HG03196 (cell line): ENCODE measurements around the gene LRRC2.
"Not testable (repeated sequence)": the region's sequence is repeated elsewhere in the genome, so short reads cannot be mapped to it uniquely, and the experiment has no call there.

ENCODE experiments used
- ATAC-seq: cut with Tn5 transposase; IDR thresholded peaks from one replicate; pipeline ENCODE4 v1.9.1; 2021; ENCODE audit not compliant: unreplicated experiment

LRRC2 gene

DNA sequence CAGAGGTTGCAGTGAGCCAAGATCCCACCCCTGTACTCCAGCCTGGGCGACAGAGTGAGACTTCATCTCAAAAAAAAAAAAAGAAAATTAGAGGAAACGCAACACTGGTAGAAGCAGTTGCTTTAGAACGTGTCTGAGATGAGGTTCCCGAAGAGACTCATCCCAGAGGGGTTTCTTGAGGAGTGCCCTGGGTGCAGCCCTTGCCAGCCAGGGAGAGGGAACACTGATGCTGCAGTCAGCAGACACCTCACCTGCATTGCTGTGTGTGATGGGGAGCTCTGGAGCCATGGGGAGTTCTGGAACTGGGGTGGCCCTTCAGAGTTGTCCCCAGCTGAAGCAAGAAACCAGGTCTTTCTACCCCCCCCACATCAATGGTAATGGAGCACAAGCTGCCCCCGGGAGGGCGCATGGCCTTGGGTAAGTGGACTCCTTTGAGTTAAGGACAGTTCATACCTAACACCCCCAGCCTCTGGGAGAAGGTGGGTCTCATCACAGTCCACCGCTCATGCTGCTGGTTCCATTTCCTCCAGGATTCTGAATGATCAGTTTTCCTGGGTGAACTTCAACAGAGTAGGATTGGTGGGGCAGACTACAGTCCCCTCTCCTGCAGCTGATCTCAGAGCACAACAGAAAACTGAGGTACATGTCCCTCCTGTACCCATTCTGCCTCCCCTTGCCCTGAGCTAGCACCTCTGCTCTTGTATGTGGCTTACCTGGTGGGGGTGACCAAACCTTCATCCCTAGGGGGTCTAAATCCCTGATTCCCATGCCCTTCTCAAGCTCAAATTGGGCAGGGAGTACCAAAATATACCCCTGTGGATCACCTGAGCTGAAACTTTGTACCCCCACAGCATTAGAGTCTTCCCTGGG lies 18.7 kb upstream of the LRRC2 start:
- ATAC-seq = no peak

DNA sequence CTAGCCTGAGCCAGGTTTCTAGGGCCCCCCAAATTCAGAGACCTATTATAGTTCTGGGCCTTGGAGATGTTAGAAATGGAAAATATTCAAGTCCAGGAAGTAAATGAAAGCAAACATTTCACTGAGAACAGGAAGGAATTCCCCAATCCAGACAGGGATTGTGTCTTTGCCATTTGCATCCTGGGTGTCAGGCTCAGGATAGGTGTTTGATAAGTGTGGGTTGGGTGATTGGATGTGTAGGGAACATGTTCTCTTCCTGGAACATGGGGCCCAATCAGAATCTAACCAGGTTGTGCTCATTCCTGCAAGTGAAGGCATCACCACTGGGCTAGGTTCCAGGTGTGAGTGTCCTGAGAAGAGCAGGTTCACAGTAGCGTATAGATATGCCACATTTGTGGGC lies 14.6 kb upstream of the LRRC2 start:
- ATAC-seq = no peak

- no peak for ATAC-seq
These were observed 13.7 kb upstream of the LRRC2 start for GRCh38 chr3:46579756-46580286.

- no peak for ATAC-seq
These were observed 13.1 kb upstream of the LRRC2 start for GRCh38 chr3:46578973-46579755.

DNA sequence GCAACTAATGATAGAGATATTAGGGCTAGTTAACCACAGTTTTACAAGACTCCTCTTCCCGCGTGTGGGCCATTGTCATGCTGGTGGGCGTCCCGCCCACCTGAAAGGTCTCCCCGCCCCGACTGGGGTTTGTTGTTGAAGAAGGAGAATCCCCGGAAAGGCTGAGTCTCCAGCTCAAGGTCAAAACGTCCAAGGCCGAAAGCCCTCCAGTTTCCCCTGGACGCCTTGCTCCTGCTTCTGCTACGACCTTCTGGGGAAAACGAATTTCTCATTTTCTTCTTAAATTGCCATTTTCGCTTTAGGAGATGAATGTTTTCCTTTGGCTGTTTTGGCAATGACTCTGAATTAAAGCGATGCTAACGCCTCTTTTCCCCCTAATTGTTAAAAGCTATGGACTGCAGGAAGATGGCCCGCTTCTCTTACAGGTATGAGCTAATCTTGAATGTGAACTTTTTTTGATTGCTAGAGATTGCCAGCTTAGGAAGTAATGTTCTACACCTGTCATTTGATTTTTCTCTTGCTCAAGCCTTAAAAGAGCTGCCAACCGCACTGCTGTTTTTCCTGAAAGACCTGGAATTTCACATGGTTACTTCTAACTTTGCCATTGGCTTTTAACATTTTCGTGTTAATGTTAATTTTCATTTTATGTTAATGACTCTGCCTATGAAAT lies 11.6 kb upstream of the LRRC2 start:
- ATAC-seq = not testable (repeated sequence)

DNA sequence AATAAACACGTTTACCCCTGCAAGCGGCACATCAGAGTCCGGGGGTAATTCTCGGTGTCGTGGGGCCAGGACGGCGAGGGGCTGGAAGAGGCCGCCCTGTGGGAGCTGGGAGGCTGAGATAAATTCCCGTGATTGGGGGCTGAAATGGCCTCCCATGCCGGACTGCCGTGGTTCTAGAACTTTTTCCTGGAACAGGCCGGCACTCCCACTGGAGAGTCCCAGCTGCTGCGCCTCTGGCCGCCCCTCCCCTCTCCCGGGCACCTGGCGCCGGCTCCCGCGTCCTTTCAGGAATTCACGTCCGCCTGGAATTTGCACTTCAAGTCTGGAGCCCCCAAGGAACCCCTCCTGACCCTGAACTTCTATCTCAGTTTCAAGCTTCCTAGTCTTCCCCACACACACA lies 10.8 kb upstream of the LRRC2 start:
- ATAC-seq = no peak

DNA sequence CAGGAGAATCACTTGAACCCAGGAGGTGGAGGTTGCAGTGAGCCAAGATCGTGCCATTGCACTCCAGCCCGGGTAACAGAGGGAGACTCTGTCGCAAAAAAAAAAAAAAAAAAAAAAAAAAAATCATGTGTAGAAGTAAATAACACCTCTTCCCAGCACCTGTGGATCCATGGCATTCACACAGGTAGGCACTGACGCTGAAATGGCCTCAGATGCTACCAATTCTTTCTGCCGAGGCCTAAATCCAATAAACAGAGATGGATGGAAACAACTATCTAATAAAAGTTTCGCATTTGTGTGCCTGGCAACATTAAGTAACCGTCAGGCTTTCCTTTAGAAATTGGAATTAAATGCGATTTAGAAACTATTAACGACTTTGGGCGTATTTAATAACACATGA lies 10.3 kb upstream of the LRRC2 start:
- ATAC-seq = no peak

GRCh38 chr3:46575577-46576222 lies 9.6 kb upstream of the LRRC2 start:
- ATAC-seq = no peak

GRCh38 chr3:46574881-46575576 lies 8.9 kb upstream of the LRRC2 start:
- no peak for ATAC-seq

GRCh38 chr3:46574243-46574646 lies 8.1 kb upstream of the LRRC2 start:
- ATAC-seq = no peak

- ATAC-seq = no peak
These were observed 7.6 kb upstream of the LRRC2 start for GRCh38 chr3:46573701-46574100.

GRCh38 chr3:46571684-46572083 lies 5.6 kb upstream of the LRRC2 start:
- no peak for ATAC-seq

DNA sequence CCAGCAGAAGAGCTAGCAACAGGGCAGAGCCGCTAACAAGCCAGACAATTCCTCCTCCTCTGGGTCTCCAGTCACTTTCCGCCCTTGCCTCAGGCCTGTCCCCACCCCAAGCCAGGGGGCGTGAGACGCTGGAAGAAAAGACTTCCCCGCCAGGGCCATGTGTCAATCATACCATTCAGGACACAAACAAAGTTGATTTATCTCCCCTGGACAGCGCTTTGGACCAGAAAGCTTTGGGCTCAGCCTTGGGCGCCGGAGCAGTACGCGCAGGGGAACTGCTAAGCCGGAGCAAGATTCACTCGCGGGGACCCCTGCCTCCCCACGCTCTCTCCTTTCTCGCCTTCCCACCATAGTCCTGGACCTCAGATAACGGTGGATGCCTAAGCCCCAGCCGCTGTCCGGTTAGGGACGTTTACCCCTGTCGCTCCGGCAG lies 479 bp downstream of the LRRC2 start:
- ATAC-seq = no peak

- ATAC-seq = no peak
These were observed 1.0 kb downstream of the LRRC2 start for GRCh38 chr3:46565077-46565476.

- ATAC-seq = no peak
These were observed 1.7 kb downstream of the LRRC2 start for GRCh38 chr3:46564190-46565021.

DNA sequence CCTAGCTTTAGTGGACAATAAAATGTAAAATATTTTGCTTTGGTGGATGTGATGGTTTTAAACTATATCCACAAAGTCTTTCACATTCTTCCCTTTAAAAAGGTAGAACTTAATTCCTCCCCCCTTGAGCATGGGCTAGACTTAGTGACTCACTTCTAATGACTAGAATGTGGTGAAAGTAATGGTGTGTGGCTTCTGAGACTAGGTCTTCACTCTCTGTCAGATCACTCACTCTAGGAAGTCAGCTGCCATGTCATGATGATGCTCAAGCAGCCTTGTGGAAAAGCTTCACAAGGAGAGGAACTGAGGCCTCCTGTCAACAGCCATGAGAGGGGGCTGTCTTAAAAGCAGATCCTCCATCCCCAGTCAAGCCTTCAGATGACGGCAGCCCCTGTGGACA lies 4.2 kb downstream of the LRRC2 start:
- no peak for ATAC-seq

DNA sequence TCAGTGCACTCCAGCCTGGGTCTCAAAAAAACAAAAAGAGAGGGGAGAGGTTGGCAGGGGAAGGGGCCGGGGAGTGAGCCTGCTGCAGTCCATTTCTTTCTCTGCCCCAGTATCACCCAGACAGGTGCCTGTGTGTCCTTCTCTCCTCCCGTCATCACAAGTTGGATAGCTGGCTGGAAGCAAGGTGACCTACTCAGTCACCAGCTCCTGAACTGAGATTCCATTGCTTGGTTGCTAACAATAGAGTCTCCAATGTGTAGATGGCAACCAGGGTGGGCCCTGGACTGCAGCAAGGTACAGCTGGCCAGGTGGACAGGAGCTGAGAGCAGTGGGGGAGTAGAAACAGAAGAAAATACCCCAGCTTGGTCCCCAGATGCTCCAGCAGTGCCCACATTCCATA lies 4.6 kb downstream of the LRRC2 start:
- ATAC-seq = no peak

DNA sequence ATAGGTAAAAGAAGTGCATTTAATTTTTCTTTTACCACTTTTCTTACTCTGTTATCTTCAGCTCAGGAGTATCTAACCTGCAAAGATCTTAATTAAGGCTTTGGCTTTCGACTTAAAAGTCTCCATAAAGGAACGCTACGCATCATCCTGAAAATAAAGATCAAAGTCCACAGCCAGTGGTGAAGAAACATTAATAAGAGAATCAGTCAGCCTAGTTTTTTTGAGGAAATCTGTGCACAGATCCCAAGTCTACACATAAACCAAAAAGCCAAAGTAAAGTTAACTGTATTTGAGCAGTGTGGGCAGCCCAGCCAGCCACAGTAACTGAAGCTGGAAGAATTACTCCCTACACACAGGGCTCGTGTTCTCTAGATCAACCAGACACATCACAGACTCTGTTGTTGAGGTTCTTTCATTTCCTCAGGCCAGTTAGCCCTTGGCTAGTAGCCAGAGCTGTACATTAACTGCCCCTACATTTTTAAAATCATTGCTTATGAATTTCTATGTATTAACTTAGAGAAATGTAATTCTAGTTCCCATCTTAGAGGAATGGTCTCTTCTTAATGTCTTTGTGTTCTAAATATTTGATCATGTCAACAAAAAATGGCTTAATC lies 6.9 kb downstream of the LRRC2 start:
- ATAC-seq = no peak
